WTC11 (cell line): ENCODE data around the gene CD207.

Source experiments
- CTCF ChIP-seq: fragments of 200-600 bp; IDR thresholded peaks from 2 replicates; pipeline ENCODE4 v1.8.0; 2022; ENCODE audit warnings: antibody characterized with exemption
- FOXJ3 ChIP-seq: sonication (generic); formaldehyde crosslinking; IDR thresholded peaks from 2 replicates; pipeline ENCODE4 v1.9.0; 2021; ENCODE audit warnings: missing genetic modification reagents, mild to moderate bottlenecking, borderline replicate concordance
- JUN ChIP-seq: sonication (generic); formaldehyde crosslinking; IDR thresholded peaks from 2 replicates; pipeline ENCODE4 v1.8.0; 2023; ENCODE audit warnings: mild to moderate bottlenecking, missing genetic modification reagents
- NR3C1 ChIP-seq: sonication (generic); formaldehyde crosslinking; conservative IDR thresholded peaks from 2 replicates; pipeline ENCODE4 v1.8.1; 2023; ENCODE audit warnings: low read depth, mild to moderate bottlenecking, missing genetic modification reagents
- SMAD3 ChIP-seq: sonication (generic); formaldehyde crosslinking; IDR thresholded peaks from 2 replicates; pipeline ENCODE4 v1.8.0; 2022; ENCODE audit warnings: missing genetic modification reagents, mild to moderate bottlenecking, borderline replicate concordance
- SP1 ChIP-seq: sonication (generic); formaldehyde crosslinking; conservative IDR thresholded peaks from 2 replicates; pipeline ENCODE4 v1.8.1; 2022; ENCODE audit warnings: missing genetic modification reagents
- TCF7 ChIP-seq: sonication (generic); formaldehyde crosslinking; IDR thresholded peaks from 2 replicates; pipeline ENCODE4 v1.8.0; 2022; ENCODE audit warnings: mild to moderate bottlenecking, low read depth, missing genetic modification reagents, moderate library complexity
- TEAD1 ChIP-seq: sonication (generic); formaldehyde crosslinking; IDR thresholded peaks from 2 replicates; pipeline ENCODE4 v1.8.0; 2022; ENCODE audit warnings: mild to moderate bottlenecking, missing genetic modification reagents
- ZNF263 ChIP-seq: sonication (generic); formaldehyde crosslinking; IDR thresholded peaks from 2 replicates; pipeline ENCODE4 v1.8.1; 2022; ENCODE audit warnings: low read depth, mild to moderate bottlenecking, moderate library complexity, missing genetic modification reagents
- ZNF317 ChIP-seq: sonication (generic); formaldehyde crosslinking; IDR thresholded peaks from 2 replicates; pipeline ENCODE4 v1.8.1; 2023; ENCODE audit warnings: low read depth, mild to moderate bottlenecking, moderate library complexity, missing genetic modification reagents, borderline replicate concordance
- ZNF416 ChIP-seq: fragments of 250-450 bp; sonication (Bioruptor Pico); IDR thresholded peaks from 2 replicates; pipeline ENCODE4 v1.9.0; 2021; ENCODE audit warnings: mild to moderate bottlenecking, inconsistent platforms
- ZNF512 ChIP-seq: sonication (generic); formaldehyde crosslinking; IDR thresholded peaks from 2 replicates; pipeline ENCODE4 v1.8.1; 2022; ENCODE audit warnings: missing genetic modification reagents, borderline replicate concordance

- TF ChIP-seq ZNF416: no peak
- TF ChIP-seq SMAD3 (CRISPR knock-in tag): no peak
- no peak for TF ChIP-seq SP1 (CRISPR knock-in tag)
- TF ChIP-seq ZNF317 (CRISPR knock-in tag): no peak
- no peak for TF ChIP-seq CTCF
- no peak for TF ChIP-seq TCF7 (CRISPR knock-in tag)
- no peak for TF ChIP-seq ZNF263
- no peak for TF ChIP-seq TEAD1 (CRISPR knock-in tag)
- no peak for TF ChIP-seq JUN (CRISPR knock-in tag)
- TF ChIP-seq NR3C1: no peak
- TF ChIP-seq FOXJ3 (CRISPR knock-in tag): no peak
- TF ChIP-seq ZNF512: no peak
Observed at GRCh38 chr2:70868970-70869369, 33.4 kb upstream of the CD207 start.
